ENCODE measurements around the gene DROSHA. TPM values are rescaled to one million over a fixed set of nuclear protein-coding genes. Genes with fewer than 3 reads are reported as not detected.
"Not testable (repeated sequence)": the region's sequence is repeated elsewhere in the genome, so short reads cannot be mapped to it uniquely, and the experiment has no call there.

Gene DROSHA
- total and polyA plus RNA-seq, 8 donors: 46.6 to 112 (median 89.2) TPM

DNA sequence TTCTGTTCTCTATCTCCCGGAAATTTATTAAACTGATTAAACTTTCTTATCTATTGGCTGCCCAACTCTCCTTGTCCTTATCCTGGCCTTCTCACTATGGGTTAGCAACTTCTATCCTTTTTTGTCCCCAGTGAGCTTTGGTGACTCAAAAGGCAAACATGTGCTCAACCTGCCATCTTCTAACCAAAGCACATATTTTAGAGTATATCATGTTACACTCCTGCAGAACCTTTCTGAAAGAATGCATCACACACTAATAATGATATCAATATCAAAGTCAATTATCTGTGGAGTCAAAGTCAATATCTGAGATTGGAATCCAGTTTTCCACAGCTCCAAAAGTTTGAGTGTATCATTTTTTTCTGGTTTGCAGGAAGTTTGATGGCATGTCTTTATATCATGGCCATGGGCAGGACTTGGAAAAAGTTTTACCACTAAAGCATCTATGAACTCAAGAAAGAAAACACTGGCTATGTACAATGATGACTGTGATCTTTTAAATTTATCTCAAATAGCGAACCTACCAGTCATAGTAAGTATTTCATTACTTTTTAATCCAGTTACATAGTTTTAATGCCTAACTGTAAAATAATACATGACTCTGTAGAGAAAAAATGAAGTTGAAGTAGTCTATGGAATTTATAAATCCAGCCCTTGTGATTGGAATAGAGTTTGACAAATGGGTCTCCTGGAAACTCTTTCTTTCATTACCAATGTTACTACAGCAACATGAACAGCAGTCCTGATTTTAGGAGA is 166.8 kb downstream of the DROSHA start:
- DNase-seq (no peak), ATAC-seq (no peak)
- TF ChIP-seq, protein P1, sequence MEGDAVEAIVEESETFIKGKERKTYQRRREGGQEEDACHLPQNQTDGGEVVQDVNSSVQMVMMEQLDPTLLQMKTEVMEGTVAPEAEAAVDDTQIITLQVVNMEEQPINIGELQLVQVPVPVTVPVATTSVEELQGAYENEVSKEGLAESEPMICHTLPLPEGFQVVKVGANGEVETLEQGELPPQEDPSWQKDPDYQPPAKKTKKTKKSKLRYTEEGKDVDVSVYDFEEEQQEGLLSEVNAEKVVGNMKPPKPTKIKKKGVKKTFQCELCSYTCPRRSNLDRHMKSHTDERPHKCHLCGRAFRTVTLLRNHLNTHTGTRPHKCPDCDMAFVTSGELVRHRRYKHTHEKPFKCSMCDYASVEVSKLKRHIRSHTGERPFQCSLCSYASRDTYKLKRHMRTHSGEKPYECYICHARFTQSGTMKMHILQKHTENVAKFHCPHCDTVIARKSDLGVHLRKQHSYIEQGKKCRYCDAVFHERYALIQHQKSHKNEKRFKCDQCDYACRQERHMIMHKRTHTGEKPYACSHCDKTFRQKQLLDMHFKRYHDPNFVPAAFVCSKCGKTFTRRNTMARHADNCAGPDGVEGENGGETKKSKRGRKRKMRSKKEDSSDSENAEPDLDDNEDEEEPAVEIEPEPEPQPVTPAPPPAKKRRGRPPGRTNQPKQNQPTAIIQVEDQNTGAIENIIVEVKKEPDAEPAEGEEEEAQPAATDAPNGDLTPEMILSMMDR (IDR thresholded peaks at IDR 0.05): no peak
- no peak overlapping the region for H3K27ac ChIP-seq
- no peak overlapping the region for H3K4me3 ChIP-seq
- H3K36me3 ChIP-seq: no peaks in the 10 kb centered on the region
- no peaks in the 10 kb centered on the region for H3K9me3 ChIP-seq
- H3K27me3 ChIP-seq: no peaks in the 10 kb centered on the region
- no peaks in the 10 kb centered on the region for H3K4me1 ChIP-seq
- intact Hi-C loops (cut with DNase I): no loop called here

DNA sequence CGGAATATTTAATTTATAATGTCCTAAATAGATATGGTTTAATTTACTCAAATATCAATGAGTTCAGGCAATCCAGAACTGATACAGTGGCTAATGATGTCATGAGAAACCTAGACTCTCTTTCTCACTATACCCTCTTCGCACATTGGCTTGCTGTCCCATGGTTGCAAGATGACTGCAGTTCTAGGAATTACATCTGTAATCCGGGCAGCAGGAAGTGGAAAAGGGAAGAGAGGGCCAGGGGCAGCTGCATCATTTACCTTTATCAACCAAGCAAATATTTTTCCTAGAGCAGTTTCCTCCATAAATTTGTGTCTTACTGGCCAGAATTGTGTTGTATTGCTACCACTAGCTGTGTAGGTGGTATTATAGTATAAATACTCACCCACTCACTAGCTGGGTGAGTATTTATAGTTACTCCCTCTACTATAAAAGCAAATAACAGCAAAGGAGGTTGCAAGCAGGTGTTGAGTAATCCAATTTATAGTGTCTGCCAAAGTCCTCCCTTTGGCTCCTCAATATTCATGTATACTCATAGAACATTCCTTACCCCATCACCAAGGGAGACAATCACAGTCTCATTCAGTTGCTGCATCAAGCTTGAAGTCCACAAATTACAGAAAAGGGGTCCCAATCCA is 168.8 kb downstream of the DROSHA start:
- H3K4me1 ChIP-seq: no peaks in the 10 kb centered on the region
- H3K27me3 ChIP-seq: no peaks in the 10 kb centered on the region
- no peaks in the 10 kb centered on the region for H3K9me3 ChIP-seq
- TF ChIP-seq, protein P1 (IDR thresholded peaks at IDR 0.05): no peak
- H3K27ac ChIP-seq: no peak overlapping the region
- H3K4me3 ChIP-seq: no peak overlapping the region
- intact Hi-C loops (cut with DNase I): no loop called here
- H3K36me3 ChIP-seq: no peaks in the 10 kb centered on the region
- ATAC-seq (no peak), DNase-seq (no peak)

DNA sequence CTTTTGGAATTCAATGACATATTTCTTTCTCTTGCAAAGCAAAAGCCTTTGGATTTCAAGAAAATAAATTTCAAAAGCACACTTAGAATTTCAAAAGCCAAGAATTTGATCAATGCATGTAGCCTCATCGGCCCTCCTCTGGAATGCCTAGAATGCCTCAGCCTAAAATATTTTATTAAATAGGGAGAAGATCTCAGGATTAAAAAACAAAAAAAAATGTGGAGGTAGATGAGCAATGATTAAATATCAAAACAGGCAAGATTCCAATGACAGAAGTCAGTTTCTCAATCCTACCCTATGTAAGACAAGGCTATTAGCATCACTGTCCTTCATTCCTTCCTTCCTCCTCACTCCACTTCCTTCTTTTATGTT is 169.4 kb downstream of the DROSHA start:
- TF ChIP-seq, protein P1 (IDR thresholded peaks at IDR 0.05): no peak
- H3K27ac ChIP-seq: no peak overlapping the region
- no peaks in the 10 kb centered on the region for H3K36me3 ChIP-seq
- H3K4me3 ChIP-seq: no peak overlapping the region
- H3K9me3 ChIP-seq: no peaks in the 10 kb centered on the region
- intact Hi-C loops (cut with DNase I): no loop called here
- DNase-seq (no peak), ATAC-seq (no peak)
- H3K4me1 ChIP-seq: no peaks in the 10 kb centered on the region
- no peaks in the 10 kb centered on the region for H3K27me3 ChIP-seq

DNA sequence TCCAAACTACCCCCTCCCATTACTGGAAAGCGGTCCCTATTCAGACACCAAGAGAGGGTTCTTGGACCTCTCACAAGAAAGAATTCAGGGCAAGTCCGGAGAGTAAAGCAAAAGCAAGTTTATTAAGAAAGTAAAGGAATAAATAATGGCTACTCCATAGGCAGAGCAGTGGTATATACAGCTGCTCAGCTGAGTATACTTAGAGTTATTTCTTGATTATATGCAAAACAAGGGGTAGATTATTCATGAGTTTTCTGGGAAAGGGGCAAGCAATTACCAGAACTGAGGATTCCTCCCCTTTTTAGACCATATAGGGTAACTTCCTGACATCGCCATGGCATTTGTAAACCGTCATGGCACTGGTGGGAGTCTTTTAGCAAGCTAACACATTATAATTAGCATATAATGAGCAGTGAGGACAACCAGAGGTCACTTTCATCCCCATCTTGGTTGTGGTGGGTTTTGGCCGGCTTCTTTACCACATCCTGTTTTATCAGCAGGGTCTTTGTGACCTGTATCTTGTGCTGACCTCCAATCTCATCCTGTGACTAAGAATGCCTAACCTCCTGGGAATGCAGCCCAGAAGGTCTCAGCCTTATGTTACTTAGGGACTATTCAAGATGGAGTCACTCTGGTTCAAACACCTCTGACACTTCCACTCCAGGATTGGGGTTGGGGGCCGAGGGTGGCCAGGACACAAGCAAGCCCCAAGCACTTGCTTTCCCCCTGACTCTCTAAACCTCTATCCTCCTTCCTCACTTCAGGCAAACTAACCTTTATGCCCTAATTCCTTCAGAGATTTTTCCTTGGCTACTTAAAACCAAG is 170.0 kb downstream of the DROSHA start:
- H3K27me3 ChIP-seq; ATAC-seq; H3K36me3 ChIP-seq; H3K27ac ChIP-seq; H3K9me3 ChIP-seq; DNase-seq; intact Hi-C loops (cut with DNase I); H3K4me3 ChIP-seq; H3K4me1 ChIP-seq: not testable (repeated sequence)

DNA sequence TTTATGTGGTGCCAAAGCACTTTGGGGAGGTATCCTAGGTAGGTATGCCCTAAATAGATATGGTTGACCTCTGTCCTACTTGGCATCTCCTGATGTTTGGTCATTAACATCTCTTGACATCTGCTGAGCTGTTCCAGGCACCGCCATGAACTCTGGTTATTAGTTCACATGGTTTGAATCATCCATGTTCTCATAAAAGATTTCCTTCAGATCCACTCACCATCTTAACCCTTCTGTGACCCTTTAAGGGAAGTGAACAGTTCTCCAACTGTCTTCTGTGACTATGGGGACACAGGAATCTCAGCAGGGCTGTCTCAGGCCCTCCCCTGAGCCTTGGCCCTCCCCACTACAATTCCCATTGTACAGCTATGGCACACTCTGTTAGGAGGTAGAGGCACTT is 170.7 kb downstream of the DROSHA start:
- intact Hi-C loops (cut with DNase I): no loop called here

More for the DNA sequence above, 170.7 kb downstream of the DROSHA start:
- Histone ChIP-seq H3K9me3 (peaks cover 0 to under 1% of the 10 kb centered on the region in 2 donors), H3K27ac (no peak overlapping the region), H3K4me1 (no peaks in the 10 kb centered on the region), H3K27me3 (no peaks in the 10 kb centered on the region), H3K4me3 (no peak overlapping the region), H3K36me3 (no peaks in the 10 kb centered on the region)
- ATAC-seq (no peak), DNase-seq (no peak)
- TF ChIP-seq, protein P1 (IDR thresholded peaks at IDR 0.05): no peak

Measured in left lung (tissue), 10 donors.